NCI-H2029 treated with DMSO at 0.1 percent for 48 hours (cell line): ENCODE measurements around the gene CNN2.
A peak's percentile ranks its signal among the peaks of the same experiment; 100 is the strongest.

Experiments
- DNase-seq: peaks from one replicate; lab custom pipeline; 2025; lab: John Stamatoyannopoulos, UW

CNN2 gene

DNA sequence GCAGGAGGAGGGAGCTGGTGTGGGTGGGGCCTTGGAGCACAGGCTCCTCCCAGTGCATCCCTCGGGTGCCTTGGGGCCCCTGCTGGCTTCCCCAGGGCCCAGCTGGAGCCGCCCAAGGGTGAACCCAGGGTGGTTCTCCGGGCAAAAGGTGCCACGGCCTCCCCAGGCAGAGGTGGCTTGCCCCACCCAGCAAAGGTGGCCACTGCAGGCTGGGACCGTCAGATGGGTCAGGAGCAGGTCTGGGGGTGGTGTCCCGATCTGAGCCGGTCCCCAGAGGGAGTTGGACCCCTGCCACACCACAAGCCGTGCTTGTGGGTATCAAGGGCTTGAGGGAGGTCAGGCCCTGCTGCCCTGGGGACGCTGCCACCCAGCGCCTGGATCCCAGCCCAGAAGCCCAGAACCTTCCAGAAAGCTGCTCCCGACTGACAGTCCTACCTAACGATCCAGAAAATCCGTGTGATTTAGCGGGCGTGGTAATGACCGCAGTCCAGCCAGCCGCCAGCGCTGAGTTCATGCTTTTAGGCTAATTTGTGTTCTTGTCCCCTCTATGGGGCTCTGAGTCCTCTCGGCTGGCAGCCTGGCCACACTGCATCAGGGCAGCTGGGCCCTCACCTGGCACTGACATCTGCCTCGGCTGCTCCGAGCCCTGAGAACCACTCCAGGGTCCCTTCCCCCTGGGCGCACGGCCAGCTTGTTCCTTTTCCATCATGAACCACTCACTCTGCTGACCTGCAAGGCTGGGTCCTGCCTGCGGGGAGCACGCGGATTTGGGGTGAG, 31.2 kb upstream of the CNN2 start:
- peak; percentile 51 for DNase-seq

DNA sequence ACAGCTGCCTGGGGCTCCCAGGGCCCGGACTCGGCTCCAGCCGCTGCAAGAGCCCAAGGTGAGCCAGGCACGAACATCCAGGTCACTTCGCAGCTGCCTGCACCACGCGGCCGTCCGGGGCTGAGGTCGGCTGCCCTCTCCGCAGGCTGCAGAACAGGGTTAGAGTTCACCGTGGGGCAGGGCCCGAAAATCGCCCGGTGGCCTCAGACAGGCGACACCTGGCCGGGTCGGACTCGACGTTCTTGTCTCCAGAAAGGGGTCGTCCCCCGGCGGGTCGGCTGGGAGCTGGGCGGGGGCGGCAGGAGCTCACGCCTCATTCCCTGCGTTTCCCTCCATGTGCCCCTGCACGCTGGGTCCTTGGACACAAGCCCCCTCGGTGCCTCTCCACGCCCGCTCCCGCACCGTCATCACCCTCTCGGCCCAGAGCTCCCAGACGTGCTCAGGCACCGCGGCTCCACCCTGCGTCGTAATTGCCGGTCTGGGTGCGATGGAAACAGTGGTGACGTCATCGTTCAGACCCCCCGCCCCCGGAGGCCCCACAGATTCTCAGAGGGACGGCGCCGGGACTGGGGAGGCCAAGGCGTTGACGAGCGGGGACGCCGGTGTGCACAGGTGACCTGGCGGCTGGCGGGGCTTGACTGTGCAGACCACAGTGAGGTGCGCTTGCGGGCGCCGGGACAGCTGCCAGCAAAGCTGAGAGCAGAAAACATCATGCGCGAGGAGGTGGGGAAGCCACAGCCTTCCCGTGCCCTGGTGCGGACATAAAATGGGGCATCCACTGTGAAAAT, 30.2 kb upstream of the CNN2 start:
- peak; percentile 7 for DNase-seq

DNA sequence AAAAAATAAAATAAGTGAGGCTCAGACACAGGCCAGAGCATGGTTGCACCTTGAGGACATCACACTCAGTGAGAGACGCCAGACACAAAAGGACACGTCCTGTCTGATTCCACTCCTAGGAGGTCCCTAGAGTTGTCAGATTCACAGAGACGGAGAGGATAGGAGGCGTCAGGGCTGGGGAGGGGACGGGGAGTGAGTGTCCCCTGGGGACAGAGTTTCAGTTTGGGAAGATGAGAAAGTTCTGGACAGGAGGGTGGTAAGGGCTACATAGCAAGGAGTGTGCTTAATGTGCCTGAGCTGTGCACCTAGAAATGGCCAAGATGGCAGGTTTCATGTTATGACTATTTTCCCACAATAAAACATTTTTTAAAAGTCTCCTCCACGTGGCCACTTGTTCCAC, 28.3 kb upstream of the CNN2 start:
- no peak for DNase-seq

DNA sequence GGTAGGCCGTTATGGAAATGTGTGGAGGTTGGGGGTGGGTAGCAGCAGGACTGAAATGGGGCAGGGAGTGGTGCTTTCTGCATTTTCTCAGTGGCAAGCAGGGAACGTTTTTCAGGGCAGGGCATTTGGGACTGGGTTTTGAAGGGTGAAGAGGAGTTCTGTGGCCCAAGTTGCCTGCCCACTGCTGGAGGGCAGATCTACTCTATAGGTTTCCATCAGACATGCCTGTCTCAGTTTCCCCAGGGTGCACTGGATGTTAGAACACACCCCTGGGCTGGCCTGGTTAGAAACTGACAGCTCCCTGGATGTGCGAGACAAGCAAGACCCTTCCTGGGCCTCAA, 27.1 kb upstream of the CNN2 start:
- DNase-seq, result no peak

DNA sequence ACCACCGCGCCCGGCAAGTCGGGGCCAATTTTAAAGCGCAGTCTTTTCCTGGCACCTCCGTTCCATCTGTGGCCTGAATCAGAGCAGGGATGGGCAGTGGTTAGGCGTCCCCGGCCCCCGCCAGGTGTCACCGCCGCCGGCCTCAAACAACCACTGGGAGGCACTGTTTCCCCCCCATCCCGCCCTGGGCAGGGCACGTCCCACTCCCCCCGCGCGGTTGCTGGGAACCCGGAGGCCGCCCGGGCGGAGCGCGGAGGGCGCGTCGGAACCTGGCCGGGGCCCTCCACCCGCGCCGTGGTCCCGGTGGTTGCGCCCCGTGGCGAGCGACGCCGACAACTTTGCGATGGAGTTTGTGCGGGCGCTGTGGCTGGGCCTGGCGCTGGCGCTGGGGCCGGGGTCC, 26.3 kb upstream of the CNN2 start, which contains the start of gene GRIN3B:
Gene GRIN3B (plus strand): TSS at position 325 of the 400 bp plus-strand sequence. CDS start 19 bp downstream, at position 344.
- no peak for DNase-seq

DNA sequence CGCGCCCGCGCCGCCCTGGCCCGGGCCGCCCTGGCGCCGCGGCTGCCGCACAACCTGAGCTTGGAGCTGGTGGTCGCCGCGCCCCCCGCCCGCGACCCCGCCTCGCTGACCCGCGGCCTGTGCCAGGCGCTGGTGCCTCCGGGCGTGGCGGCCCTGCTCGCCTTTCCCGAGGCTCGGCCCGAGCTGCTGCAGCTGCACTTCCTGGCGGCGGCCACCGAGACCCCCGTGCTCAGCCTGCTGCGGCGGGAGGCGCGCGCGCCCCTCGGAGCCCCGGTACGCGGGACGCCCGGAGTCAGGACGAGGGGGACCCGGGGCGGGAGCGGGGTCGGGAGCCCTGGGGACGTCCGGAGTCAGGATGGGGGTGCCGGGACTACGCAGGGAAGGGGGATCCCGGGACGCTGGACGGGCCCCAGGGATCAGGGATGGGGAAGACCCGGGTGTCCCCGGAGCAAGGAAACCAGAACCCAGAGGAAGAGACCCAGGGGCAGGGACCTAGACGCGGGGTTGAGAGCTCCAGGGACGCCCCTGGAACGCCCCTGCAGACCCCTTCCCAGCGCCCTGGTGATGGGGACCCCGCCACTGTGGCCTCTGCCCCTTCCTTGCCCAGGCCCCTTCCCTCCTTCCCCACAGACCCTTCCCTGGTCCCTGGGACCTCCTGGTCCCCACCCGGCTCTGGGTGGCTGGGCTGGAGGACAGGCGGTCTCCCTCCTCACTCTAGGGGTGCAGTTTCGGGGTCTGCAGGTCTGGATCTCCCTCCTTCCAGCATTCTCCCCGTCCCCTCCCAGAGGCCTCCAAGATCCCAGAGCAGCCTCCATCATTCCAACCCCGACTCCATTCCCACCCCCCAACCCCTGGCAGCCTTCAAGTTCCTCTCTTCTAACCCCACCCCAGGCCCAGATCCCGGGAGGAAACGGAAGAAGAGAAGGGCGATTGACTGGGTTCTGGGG, 25.5 kb upstream of the CNN2 start:
- no peak for DNase-seq

DNA sequence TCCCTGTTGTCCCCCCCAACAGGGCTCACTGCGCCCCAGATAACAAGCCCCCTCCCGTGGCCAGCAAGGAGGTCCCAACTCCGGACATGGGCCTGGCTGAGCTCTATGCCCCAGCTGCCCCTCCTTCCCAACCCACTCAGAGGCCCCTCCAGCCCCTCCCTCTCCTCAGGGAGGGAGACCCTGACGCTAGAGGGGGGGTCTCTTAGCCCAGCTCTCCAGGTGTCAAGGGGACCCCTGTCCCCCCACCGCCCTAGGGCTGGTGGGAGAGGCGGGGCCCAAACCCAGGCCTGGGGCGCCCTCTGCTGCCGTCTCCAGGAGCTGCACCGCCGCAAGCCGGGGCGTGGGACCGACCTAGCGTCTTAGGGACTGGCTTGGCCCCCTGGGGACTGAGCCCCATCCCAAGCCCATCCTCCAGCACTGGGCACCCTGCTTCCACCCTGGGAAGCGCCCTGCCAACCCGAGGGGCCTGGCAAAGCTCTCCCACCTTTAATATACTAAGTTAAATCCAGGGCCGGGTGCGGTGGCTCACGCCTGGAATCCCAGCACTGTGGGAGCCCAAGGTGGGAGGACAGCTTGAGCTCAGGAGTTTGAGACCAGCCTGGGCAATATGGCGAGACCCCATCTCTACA, 24.8 kb upstream of the CNN2 start:
- no peak for DNase-seq

DNA sequence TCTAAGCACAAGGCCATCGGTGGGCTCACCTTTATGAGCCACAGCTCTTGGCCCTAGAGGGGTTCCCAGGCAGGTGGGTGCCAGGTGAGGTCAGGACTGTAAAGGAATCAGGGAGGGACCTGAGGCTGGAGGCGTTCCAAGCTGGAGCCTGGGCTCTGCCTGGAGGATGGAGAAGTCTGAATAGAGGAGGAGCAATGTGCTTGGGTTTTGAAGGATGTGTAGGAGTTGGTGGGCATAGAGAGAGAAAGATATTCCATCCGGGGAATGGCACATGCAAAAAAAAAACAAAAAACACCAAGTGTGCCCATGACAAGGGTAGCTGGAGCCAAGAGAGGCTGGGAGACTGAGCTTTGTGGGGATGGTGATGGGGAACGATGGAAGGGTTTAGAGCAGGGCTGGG, 23.8 kb upstream of the CNN2 start:
- DNase-seq, result no peak

DNA sequence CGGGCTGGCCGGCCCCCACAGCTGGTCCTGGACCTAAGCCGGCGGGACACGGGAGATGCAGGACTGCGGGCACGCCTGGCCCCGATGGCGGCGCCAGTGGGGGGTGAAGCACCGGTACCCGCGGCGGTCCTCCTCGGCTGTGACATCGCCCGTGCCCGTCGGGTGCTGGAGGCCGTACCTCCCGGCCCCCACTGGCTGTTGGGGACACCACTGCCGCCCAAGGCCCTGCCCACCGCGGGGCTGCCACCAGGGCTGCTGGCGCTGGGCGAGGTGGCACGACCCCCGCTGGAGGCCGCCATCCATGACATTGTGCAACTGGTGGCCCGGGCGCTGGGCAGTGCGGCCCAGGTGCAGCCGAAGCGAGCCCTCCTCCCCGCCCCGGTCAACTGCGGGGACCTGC, 23.1 kb upstream of the CNN2 start:
- no peak for DNase-seq

DNA sequence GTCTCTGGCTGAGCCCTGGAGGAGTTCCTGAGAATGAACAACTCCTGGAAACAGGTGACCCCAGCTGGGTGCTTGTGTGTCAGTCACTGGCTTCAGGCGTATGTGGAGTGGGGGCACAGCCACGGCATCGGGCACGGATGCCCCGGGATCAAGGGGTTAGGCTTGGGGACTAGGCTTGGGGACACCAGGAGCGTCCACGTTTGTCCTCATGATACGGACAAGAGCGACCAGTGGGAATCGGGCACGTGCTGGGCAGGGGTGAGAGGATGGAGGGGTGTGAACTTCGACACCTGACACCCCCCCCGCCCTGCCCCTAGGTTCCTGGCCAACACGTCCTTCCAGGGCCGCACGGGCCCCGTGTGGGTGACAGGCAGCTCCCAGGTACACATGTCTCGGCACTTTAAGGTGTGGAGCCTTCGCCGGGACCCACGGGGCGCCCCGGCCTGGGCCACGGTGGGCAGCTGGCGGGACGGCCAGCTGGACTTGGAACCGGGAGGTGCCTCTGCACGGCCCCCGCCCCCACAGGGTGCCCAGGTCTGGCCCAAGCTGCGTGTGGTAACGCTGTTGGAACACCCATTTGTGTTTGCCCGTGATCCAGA, 22.1 kb upstream of the CNN2 start:
- no peak for DNase-seq

DNA sequence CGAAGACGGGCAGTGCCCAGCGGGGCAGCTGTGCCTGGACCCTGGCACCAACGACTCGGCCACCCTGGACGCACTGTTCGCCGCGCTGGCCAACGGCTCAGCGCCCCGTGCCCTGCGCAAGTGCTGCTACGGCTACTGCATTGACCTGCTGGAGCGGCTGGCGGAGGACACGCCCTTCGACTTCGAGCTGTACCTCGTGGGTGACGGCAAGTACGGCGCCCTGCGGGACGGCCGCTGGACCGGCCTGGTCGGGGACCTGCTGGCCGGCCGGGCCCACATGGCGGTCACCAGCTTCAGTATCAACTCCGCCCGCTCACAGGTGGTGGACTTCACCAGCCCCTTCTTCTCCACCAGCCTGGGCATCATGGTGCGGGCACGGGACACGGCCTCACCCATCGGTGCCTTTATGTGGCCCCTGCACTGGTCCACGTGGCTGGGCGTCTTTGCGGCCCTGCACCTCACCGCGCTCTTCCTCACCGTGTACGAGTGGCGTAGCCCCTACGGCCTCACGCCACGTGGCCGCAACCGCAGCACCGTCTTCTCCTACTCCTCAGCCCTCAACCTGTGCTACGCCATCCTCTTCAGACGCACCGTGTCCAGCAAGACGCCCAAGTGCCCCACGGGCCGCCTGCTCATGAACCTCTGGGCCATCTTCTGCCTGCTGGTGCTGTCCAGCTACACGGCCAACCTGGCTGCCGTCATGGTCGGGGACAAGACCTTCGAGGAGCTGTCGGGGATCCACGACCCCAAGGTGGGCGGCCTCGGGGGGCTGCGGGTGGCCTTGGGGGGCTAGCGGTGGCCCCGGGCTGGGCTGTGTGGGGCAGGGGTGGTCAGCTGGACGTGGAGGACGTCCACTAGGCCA, 21.4 kb upstream of the CNN2 start:
- no peak for DNase-seq

DNA sequence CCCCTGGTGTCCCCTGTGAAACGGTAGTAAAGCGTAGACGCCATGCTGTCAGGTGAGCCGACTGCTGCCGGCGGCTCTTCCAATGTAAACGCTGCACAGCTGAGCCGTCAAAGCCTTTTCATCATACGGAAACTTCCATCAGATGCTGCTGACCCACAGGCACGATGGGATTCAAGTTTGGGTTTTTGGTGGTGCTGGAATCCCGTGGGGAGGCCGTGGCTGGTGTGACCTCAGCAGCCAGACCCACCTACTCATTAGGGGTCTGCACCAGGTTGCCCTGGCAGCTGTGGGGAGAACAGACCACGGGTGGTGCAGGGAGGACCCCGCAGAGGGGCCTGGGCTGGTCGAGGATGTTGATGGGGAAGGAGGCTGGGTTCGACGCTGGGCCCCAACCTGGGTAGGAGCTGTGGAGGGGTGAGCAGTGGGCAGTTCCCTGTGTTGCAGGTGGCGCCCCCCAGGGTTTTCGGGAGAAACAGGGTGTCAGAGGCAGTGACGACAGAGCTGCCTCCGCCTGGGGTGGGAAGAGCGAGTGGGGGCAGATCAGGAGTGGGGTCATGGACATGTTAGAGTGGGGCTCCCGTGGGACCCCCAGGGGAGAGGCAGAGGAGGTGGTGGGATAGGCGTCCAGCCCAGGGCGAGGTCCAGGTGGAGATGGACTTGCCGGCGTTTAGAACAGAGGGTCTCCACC, 19.6 kb upstream of the CNN2 start:
- no peak for DNase-seq

DNA sequence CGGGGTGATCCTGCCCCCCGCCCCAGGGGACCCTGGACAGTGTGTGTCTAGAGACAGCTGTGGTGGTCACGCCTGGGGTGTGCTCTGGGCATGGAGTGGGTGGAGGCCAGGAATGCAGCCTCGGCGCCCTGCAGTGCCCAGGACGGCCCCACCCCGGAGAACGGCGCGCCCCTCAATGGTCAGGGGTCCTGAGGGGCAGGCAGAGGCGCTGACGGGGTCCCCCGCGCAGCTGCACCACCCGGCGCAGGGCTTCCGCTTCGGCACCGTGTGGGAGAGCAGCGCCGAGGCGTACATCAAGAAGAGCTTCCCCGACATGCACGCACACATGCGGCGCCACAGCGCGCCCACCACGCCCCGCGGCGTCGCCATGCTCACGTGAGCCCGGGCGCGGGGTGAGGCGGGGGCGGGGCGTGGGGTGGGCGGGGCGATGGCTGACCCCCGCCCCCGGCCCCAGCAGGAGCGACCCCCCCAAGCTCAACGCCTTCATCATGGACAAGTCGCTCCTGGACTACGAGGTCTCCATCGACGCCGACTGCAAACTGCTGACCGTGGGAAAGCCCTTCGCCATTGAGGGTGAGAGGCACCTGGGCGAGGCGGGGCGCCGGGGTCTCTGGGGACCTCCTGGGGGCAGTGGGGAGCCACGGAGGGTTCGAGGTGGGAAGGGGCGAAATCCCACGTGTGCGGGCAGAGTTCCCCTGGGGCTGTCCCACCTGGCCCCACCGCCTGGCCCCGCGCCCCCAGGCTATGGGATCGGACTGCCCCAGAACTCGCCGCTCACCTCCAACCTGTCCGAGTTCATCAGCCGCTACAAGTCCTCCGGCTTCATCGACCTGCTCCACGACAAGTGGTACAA, 18.8 kb upstream of the CNN2 start:
- no peak for DNase-seq

DNA sequence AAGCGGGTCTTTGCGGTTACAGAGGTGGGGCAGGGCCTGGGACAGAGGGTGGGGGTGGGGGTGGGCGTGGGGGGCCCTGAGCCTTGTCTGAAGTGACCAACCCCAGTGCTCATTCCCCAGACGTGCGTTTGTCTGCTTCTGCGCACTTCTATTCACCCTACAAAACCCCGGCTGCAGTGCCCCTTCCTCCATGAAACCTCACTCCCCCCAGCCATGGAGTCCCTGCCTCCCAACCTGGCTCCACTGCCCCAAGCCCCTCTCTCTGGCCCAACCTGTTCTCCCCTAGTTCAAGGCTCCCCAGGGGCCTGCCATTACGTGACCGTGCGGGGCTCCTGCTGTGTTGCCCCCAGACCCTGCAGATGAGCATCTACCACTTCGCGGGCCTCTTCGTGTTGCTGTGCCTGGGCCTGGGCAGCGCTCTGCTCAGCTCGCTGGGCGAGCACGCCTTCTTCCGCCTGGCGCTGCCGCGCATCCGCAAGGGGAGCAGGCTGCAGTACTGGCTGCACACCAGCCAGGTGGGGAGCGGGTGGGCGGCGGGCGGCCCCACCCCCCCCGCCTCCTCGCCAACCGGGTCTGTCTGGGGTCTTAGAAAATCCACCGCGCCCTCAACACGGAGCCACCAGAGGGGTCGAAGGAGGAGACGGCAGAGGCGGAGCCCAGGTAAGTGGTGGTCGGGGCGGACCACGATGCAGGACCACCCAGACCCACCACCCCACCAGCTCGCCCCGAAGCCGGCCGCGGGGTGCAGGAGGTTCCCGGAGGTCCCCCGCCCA, 18.0 kb upstream of the CNN2 start:
- no peak for DNase-seq

DNA sequence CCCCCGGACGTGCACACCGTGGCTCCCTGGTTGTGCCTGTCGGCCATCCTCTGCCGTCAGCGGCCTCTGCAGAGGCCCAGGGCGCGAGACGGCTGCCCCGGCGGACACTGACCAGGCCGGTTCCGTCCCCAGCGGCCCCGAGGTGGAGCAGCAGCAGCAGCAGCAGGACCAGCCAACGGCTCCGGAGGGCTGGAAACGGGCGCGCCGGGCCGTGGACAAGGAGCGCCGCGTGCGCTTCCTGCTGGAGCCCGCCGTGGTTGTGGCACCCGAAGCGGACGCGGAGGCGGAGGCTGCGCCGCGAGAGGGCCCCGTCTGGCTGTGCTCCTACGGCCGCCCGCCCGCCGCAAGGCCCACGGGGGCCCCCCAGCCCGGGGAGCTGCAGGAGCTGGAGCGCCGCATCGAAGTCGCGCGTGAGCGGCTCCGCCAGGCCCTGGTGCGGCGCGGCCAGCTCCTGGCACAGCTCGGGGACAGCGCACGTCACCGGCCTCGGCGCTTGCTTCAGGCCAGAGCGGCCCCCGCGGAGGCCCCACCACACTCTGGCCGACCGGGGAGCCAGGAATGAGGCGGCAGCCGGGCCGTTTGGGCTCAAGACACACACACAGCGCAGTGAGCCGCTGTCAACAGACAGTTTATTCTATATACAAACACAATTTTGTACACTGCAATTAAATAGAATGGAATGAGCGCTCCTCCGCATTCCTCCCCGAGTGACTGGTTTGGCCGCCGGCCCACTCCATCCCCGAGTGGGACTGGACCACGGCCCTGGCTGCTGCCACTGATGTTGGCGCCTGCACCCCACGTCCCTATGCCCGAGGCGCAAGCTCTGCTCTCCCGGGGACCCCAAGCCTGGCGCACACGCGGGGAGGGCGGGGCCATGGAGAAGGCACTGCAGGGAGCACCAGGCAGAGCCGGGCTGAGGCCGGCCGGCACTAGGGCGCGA, 17.1 kb upstream of the CNN2 start:
- no peak for DNase-seq

DNA sequence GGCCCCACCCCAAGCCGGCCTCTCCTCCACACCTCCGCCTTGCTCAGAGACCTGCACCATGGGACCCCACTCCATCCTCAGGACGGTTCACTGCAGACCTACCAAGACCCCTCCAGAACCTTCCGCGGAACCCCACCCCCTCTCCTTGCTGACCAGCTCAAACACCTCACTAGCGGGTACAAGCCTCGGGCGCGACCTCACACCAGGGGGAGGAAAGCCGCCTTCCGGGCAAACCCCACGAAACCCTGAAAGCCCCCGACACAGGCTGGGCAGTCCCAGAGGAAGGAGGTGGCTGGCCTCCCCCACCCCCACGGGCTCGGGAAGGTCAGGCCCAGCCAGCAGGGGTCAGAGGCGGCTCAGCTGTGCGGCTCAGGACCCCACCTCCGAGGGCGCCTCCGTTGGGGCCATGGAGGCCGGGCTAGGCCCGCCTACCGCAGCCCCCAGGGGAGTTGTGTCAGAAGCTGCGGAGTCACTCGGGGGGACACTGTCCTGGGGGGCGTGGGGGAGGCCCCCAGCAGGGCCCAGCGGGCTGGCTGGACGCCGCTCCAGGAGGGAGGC, 16.3 kb upstream of the CNN2 start:
- DNase-seq, result no peak
